WTC11 (cell line): ENCODE results near the gene CXCL8. TPM values are rescaled to one million over a fixed set of nuclear protein-coding genes. Genes with fewer than 3 reads are reported as not detected.

ENCODE experiments used
- ATAC-seq: fragments of 200-7000 bp; cut with Tn5 transposase; 2 replicates; pipeline ENCODE4 v1.10.0; 2021; ENCODE audit warnings: mild to moderate bottlenecking, moderate library complexity
- CTCF ChIA-PET: fragments of 300-600 bp; sonication (Branson Sonifier 250); formaldehyde crosslinking; loops from one replicate; lab custom pipeline; 2021; ENCODE audit warnings: antibody characterized with exemption; lab: Charles Lee
- POLR2A ChIA-PET: fragments of 350-600 bp; sonication (Branson Sonifier 250); formaldehyde crosslinking; loops from one replicate; lab custom pipeline; 2021; ENCODE audit warnings: antibody characterized with exemption; lab: Charles Lee
- DNase-seq: peaks from one replicate; pipeline ENCODE4 v3.0.0; 2021; ENCODE audit warnings: low spot score
- H3K27ac Mint-ChIP-seq: 2 replicates; pipeline ENCODE4 v1.8.0; 2021; ENCODE audit warnings: mixed read lengths
- H3K27me3 Mint-ChIP-seq: 2 replicates; pipeline ENCODE4 v1.8.0; 2021; ENCODE audit warnings: low read depth, mild to moderate bottlenecking, moderate library complexity, mixed read lengths
- H3K36me3 Mint-ChIP-seq: 2 replicates; pipeline ENCODE4 v1.8.0; 2021; ENCODE audit warnings: mixed read lengths
- H3K4me1 Mint-ChIP-seq: 2 replicates; pipeline ENCODE4 v1.8.0; 2022; ENCODE audit warnings: mixed read lengths
- H3K4me3 Mint-ChIP-seq: 2 replicates; pipeline ENCODE4 v1.8.0; 2021; ENCODE audit warnings: mild to moderate bottlenecking, moderate library complexity, mixed read lengths
- H3K9me3 Mint-ChIP-seq: 2 replicates; pipeline ENCODE4 v1.8.0; 2021; ENCODE audit warnings: mixed read lengths
- AR ChIP-seq: fragments of 250-450 bp; sonication (Bioruptor Pico); IDR thresholded peaks from 2 replicates; pipeline ENCODE4 v1.9.0; 2021; ENCODE audit warnings: mild to moderate bottlenecking
- ARID4B ChIP-seq: sonication (generic); formaldehyde crosslinking; IDR thresholded peaks from 2 replicates; pipeline ENCODE4 v1.8.0; 2023; ENCODE audit warnings: missing genetic modification reagents, mild to moderate bottlenecking, borderline replicate concordance
- CBFB ChIP-seq: sonication (generic); formaldehyde crosslinking; IDR thresholded peaks from 2 replicates; pipeline ENCODE4 v1.8.1; 2022; ENCODE audit warnings: mild to moderate bottlenecking, low read depth, missing genetic modification reagents
- CREB1 ChIP-seq: sonication (generic); formaldehyde crosslinking; IDR thresholded peaks from 2 replicates; pipeline ENCODE4 v1.8.0; 2023; ENCODE audit warnings: mild to moderate bottlenecking, missing genetic modification reagents
- CREM ChIP-seq: sonication (generic); formaldehyde crosslinking; IDR thresholded peaks from 2 replicates; pipeline ENCODE4 v1.8.1; 2022; ENCODE audit warnings: mild to moderate bottlenecking, missing genetic modification reagents, moderate library complexity
- GRHL2 ChIP-seq: fragments of 250-450 bp; sonication (Bioruptor Pico); IDR thresholded peaks from 2 replicates; pipeline ENCODE4 v1.8.0; 2022; ENCODE audit warnings: mild to moderate bottlenecking, moderate library complexity; ENCODE audit not compliant: insufficient replicate concordance, severe bottlenecking
- GTF2I ChIP-seq: fragments of 250-450 bp; sonication (Bioruptor Pico); conservative IDR thresholded peaks from 2 replicates; pipeline ENCODE4 v1.4.0; 2021; ENCODE audit warnings: mild to moderate bottlenecking
- JUN ChIP-seq: sonication (generic); formaldehyde crosslinking; IDR thresholded peaks from 2 replicates; pipeline ENCODE4 v1.8.0; 2023; ENCODE audit warnings: mild to moderate bottlenecking, missing genetic modification reagents
- MYBL2 ChIP-seq: sonication (generic); formaldehyde crosslinking; IDR thresholded peaks from 2 replicates; pipeline ENCODE4 v1.8.1; 2023; ENCODE audit warnings: mild to moderate bottlenecking, moderate library complexity, missing genetic modification reagents
- NFYB ChIP-seq: sonication (generic); formaldehyde crosslinking; conservative IDR thresholded peaks from 2 replicates; pipeline ENCODE4 v1.8.0; 2022; ENCODE audit warnings: low read depth, missing genetic modification reagents
- TCF7 ChIP-seq: sonication (generic); formaldehyde crosslinking; IDR thresholded peaks from 2 replicates; pipeline ENCODE4 v1.8.0; 2022; ENCODE audit warnings: mild to moderate bottlenecking, low read depth, missing genetic modification reagents, moderate library complexity
- TEAD1 ChIP-seq: sonication (generic); formaldehyde crosslinking; IDR thresholded peaks from 2 replicates; pipeline ENCODE4 v1.8.0; 2022; ENCODE audit warnings: mild to moderate bottlenecking, missing genetic modification reagents
- USF1 ChIP-seq: sonication (generic); formaldehyde crosslinking; IDR thresholded peaks from 2 replicates; pipeline ENCODE4 v1.8.0; 2022; ENCODE audit warnings: mild to moderate bottlenecking, missing genetic modification reagents
- ZNF219 ChIP-seq: sonication (generic); formaldehyde crosslinking; IDR thresholded peaks from 2 replicates; pipeline ENCODE4 v1.8.0; 2023; ENCODE audit warnings: missing genetic modification reagents, mild to moderate bottlenecking, borderline replicate concordance
- ZNF281 ChIP-seq: sonication (generic); formaldehyde crosslinking; IDR thresholded peaks from 2 replicates; pipeline ENCODE4 v1.8.0; 2023; ENCODE audit warnings: mild to moderate bottlenecking, missing genetic modification reagents
- ZNF317 ChIP-seq: sonication (generic); formaldehyde crosslinking; IDR thresholded peaks from 2 replicates; pipeline ENCODE4 v1.8.1; 2023; ENCODE audit warnings: low read depth, mild to moderate bottlenecking, moderate library complexity, missing genetic modification reagents, borderline replicate concordance
- ZNF396 ChIP-seq: fragments of 250-450 bp; sonication (Bioruptor Pico); IDR thresholded peaks from 2 replicates; pipeline ENCODE4 v1.8.0; 2021; ENCODE audit warnings: mild to moderate bottlenecking, moderate library complexity, borderline replicate concordance
- ZSCAN18 ChIP-seq: fragments of 250-450 bp; sonication (Bioruptor Pico); IDR thresholded peaks from 2 replicates; pipeline ENCODE4 v2.1.2; 2022; ENCODE audit warnings: mild to moderate bottlenecking, moderate library complexity
- total RNA-seq: library from RNA; stranded (reverse); gene quantifications from 3 replicates; pipeline ENCODE4 v1.2.3, GENCODE V29; 2021

The CXCL8 gene
- total RNA-seq, 1 experiment from 2014 or later, result not detected

GRCh38 chr4:73698217-73698616, 42.2 kb upstream of the CXCL8 start:
- Mint-ChIP-seq H3K4me1 (peaks cover 4% of the 10 kb centered on the region; the same call in 1 of the 2 replicates), H3K27me3 (no peaks in the 10 kb centered on the region), H3K4me3 (no peak overlapping the region), H3K27ac (no peak overlapping the region), H3K9me3 (peaks cover 16% of the 10 kb centered on the region), H3K36me3 (no peaks in the 10 kb centered on the region)
- ATAC-seq (no peak), DNase-seq (no peak)
- no peak for TF ChIP-seq JUN (CRISPR knock-in tag)
- no peak for TF ChIP-seq ZNF396 (CRISPR knock-in tag)
- TF ChIP-seq ARID4B (CRISPR knock-in tag), result no peak
- no peak for TF ChIP-seq CREB1
- no peak for TF ChIP-seq TCF7 (CRISPR knock-in tag)
- no peak for TF ChIP-seq USF1 (CRISPR knock-in tag)
- no peak for TF ChIP-seq AR (CRISPR knock-in tag)
- POLR2A ChIA-PET, result no interaction called here
- CTCF ChIA-PET, result interaction anchor here (1.2 kb wide), 1 partner anchor 27 kb away, joined by 4 read pairs; no protein-coding TSS in a partner anchor

- ChIA-PET POLR2A (no interaction called here), CTCF (no interaction called here)
- H3K27ac Mint-ChIP-seq, result no peak overlapping the region
- peaks cover 31% of the 10 kb centered on the region for H3K4me1 Mint-ChIP-seq
- H3K4me3 Mint-ChIP-seq, result no peak overlapping the region
- TF ChIP-seq NFYB (CRISPR knock-in tag), result no peak
- no peak for TF ChIP-seq ZNF281 (CRISPR knock-in tag)
- no peak for TF ChIP-seq GRHL2 (CRISPR knock-in tag)
- TF ChIP-seq ZSCAN18, result no peak
- no peak for TF ChIP-seq TEAD1
- TF ChIP-seq CBFB (CRISPR knock-in tag), result no peak
- no peak for TF ChIP-seq CREM (CRISPR knock-in tag)
- TF ChIP-seq ZNF219, result no peak
- TF ChIP-seq CREB1, result no peak
- TF ChIP-seq GTF2I (CRISPR knock-in tag), result no peak
- TF ChIP-seq MYBL2 (CRISPR knock-in tag), result no peak
- TF ChIP-seq ZNF317 (CRISPR knock-in tag), result no peak
- H3K27me3 Mint-ChIP-seq, result no peaks in the 10 kb centered on the region
- ATAC-seq (no peak), DNase-seq (no peak)
- peaks cover 19% of the 10 kb centered on the region for H3K9me3 Mint-ChIP-seq
- H3K36me3 Mint-ChIP-seq, result no peaks in the 10 kb centered on the region; the same call in 1 of the 2 replicates
Measured at GRCh38 chr4:73701116-73701515, 39.3 kb upstream of the CXCL8 start.
